ENCODE measurements around the gene NRTN. TPM values are rescaled to one million over a fixed set of nuclear protein-coding genes. Genes with fewer than 3 reads are reported as not detected.

The NRTN gene
- total and polyA plus RNA-seq, 2 experiments from 2014 or later = 4.0 to 5.5 TPM

DNA sequence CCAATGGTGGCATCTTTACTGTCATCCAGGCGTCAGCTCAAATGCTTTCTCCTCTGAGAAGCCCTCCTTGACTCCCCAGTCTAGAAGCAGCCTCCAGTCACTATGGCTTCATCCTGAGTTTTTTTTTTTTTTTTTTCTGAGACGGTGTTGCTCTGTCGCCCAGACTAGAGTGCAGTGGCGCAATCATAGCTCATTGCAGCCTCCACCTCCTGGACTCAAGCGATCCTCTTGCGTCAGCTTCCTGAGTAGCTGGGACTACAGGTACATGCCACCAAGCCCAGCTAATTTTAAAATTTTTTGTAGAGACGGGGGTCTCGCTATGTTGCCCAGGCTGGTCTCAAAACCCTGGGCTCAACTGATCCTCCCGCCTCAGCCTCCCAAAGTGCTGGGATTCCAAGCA, 4.2 kb downstream of the NRTN start (continued):
- TF ChIP-seq, protein P1, sequence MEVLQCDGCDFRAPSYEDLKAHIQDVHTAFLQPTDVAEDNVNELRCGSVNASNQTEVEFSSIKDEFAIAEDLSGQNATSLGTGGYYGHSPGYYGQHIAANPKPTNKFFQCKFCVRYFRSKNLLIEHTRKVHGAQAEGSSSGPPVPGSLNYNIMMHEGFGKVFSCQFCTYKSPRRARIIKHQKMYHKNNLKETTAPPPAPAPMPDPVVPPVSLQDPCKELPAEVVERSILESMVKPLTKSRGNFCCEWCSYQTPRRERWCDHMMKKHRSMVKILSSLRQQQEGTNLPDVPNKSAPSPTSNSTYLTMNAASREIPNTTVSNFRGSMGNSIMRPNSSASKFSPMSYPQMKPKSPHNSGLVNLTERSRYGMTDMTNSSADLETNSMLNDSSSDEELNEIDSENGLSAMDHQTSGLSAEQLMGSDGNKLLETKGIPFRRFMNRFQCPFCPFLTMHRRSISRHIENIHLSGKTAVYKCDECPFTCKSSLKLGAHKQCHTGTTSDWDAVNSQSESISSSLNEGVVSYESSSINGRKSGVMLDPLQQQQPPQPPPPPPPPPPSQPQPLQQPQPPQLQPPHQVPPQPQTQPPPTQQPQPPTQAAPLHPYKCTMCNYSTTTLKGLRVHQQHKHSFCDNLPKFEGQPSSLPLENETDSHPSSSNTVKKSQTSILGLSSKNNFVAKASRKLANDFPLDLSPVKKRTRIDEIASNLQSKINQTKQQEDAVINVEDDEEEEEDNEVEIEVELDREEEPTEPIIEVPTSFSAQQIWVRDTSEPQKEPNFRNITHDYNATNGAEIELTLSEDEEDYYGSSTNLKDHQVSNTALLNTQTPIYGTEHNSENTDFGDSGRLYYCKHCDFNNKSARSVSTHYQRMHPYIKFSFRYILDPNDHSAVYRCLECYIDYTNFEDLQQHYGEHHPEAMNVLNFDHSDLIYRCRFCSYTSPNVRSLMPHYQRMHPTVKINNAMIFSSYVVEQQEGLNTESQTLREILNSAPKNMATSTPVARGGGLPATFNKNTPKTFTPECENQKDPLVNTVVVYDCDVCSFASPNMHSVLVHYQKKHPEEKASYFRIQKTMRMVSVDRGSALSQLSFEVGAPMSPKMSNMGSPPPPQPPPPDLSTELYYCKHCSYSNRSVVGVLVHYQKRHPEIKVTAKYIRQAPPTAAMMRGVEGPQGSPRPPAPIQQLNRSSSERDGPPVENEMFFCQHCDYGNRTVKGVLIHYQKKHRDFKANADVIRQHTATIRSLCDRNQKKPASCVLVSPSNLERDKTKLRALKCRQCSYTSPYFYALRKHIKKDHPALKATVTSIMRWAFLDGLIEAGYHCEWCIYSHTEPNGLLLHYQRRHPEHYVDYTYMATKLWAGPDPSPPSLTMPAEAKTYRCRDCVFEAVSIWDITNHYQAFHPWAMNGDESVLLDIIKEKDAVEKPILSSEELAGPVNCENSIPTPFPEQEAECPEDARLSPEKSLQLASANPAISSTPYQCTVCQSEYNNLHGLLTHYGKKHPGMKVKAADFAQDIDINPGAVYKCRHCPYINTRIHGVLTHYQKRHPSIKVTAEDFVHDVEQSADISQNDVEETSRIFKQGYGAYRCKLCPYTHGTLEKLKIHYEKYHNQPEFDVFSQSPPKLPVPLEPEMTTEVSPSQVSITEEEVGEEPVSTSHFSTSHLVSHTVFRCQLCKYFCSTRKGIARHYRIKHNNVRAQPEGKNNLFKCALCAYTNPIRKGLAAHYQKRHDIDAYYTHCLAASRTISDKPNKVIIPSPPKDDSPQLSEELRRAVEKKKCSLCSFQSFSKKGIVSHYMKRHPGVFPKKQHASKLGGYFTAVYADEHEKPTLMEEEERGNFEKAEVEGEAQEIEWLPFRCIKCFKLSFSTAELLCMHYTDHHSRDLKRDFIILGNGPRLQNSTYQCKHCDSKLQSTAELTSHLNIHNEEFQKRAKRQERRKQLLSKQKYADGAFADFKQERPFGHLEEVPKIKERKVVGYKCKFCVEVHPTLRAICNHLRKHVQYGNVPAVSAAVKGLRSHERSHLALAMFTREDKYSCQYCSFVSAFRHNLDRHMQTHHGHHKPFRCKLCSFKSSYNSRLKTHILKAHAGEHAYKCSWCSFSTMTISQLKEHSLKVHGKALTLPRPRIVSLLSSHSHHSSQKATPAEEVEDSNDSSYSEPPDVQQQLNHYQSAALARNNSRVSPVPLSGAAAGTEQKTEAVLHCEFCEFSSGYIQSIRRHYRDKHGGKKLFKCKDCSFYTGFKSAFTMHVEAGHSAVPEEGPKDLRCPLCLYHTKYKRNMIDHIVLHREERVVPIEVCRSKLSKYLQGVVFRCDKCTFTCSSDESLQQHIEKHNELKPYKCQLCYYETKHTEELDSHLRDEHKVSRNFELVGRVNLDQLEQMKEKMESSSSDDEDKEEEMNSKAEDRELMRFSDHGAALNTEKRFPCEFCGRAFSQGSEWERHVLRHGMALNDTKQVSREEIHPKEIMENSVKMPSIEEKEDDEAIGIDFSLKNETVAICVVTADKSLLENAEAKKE (CRISPR knock-in tag; IDR thresholded peaks at IDR 0.05) = no peak
- TF ChIP-seq NANOG (IDR thresholded peaks at IDR 0.05; ENCODE audit: borderline replicate concordance) (no peak), JUNB (IDR thresholded peaks at IDR 0.05; ENCODE audit: unreplicated experiment) (no peak), EZH2 (IDR thresholded peaks at IDR 0.05; ENCODE audit: low read depth, unreplicated experiment) (no peak)

DNA sequence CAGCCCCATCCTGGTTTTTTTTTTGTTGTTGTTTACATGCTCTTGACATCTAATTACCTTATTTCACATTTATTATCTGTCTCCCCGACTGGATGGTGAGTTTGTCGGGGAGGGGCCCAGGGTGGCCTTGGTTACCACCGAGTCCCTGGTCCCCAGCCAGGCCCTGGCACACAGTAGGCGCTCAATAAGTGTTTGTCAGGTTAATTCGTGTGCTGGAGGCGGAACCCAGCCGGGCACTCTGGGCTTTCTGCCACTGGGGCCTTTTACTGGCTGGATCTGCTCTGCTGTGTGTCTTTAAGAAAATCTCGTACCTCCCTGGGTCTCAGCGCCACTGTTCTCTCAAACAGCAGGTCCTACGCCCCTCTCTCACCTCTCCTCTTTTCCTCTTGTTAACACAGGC, 4.6 kb downstream of the NRTN start:
- Histone ChIP-seq H3K4me2 (no peak overlapping the region), H2AFZ (no peak overlapping the region), H3K4me1 (ENCODE audit: insufficient read depth) (peaks cover 6% of the 10 kb centered on the region; the same call in 1 of the 2 replicates), H3F3A (replicated peaks; ENCODE audit: low read depth) (no peaks in the 10 kb centered on the region), H3K36me3 (ENCODE audit: insufficient read depth) (no peaks in the 10 kb centered on the region), H4K20me1 (replicated peaks; ENCODE audit: insufficient read depth) (no peaks in the 10 kb centered on the region; the same call in 1 of the 2 replicates), H3K9me2 (ENCODE audit: insufficient read depth) (no peaks in the 10 kb centered on the region), H3K27ac (ENCODE audit: low read depth) (no peak overlapping the region), H3K4me3 (no peak overlapping the region), H3K27me3 (ENCODE audit: insufficient read depth) (peaks cover 5% of the 10 kb centered on the region; the same call in 1 of the 2 replicates), H3K79me2 (replicated peaks; ENCODE audit: insufficient read depth) (no peaks in the 10 kb centered on the region)
- H3K4me3 Mint-ChIP-seq = no peak overlapping the region; the same call in 2 of the 3 replicates
- H3K9me3 Mint-ChIP-seq = no peaks in the 10 kb centered on the region
- ATAC-seq (no peak), DNase-seq (ENCODE audit: low spot score) (no peak)
- H3K36me3 Mint-ChIP-seq (ENCODE audit: low read depth) = no peaks in the 10 kb centered on the region; the same call in 2 of the 3 replicates
- H3K27ac Mint-ChIP-seq = no peak overlapping the region
- peaks cover 13% of the 10 kb centered on the region for H3K4me1 Mint-ChIP-seq
- H3K27me3 Mint-ChIP-seq (ENCODE audit: insufficient read depth, low read depth, poor library complexity) = peaks cover 24% of the 10 kb centered on the region
- no peak for TF ChIP-seq EZH2 (IDR thresholded peaks at IDR 0.05; ENCODE audit: low read depth, unreplicated experiment)
- TF ChIP-seq, protein P2, sequence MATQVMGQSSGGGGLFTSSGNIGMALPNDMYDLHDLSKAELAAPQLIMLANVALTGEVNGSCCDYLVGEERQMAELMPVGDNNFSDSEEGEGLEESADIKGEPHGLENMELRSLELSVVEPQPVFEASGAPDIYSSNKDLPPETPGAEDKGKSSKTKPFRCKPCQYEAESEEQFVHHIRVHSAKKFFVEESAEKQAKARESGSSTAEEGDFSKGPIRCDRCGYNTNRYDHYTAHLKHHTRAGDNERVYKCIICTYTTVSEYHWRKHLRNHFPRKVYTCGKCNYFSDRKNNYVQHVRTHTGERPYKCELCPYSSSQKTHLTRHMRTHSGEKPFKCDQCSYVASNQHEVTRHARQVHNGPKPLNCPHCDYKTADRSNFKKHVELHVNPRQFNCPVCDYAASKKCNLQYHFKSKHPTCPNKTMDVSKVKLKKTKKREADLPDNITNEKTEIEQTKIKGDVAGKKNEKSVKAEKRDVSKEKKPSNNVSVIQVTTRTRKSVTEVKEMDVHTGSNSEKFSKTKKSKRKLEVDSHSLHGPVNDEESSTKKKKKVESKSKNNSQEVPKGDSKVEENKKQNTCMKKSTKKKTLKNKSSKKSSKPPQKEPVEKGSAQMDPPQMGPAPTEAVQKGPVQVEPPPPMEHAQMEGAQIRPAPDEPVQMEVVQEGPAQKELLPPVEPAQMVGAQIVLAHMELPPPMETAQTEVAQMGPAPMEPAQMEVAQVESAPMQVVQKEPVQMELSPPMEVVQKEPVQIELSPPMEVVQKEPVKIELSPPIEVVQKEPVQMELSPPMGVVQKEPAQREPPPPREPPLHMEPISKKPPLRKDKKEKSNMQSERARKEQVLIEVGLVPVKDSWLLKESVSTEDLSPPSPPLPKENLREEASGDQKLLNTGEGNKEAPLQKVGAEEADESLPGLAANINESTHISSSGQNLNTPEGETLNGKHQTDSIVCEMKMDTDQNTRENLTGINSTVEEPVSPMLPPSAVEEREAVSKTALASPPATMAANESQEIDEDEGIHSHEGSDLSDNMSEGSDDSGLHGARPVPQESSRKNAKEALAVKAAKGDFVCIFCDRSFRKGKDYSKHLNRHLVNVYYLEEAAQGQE (IDR thresholded peaks at IDR 0.05; ENCODE audit: unreplicated experiment) = no peak
- no peak for TF ChIP-seq CTCF (conservative IDR thresholded peaks at IDR 0.05; ENCODE audit: low read depth in 2 of 2)
- TF ChIP-seq ZNF114 (CRISPR knock-in tag; IDR thresholded peaks at IDR 0.05) = no peak
- TF ChIP-seq ZNF331 (CRISPR knock-in tag; IDR thresholded peaks at IDR 0.05; ENCODE audit: low read depth) = no peak
- TF ChIP-seq CREB1 (CRISPR knock-in tag; IDR thresholded peaks at IDR 0.05; ENCODE audit: low read depth) = no peak
- TF ChIP-seq, protein P3, sequence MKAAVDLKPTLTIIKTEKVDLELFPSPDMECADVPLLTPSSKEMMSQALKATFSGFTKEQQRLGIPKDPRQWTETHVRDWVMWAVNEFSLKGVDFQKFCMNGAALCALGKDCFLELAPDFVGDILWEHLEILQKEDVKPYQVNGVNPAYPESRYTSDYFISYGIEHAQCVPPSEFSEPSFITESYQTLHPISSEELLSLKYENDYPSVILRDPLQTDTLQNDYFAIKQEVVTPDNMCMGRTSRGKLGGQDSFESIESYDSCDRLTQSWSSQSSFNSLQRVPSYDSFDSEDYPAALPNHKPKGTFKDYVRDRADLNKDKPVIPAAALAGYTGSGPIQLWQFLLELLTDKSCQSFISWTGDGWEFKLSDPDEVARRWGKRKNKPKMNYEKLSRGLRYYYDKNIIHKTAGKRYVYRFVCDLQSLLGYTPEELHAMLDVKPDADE (IDR thresholded peaks at IDR 0.05) = no peak
- TF ChIP-seq JUNB (IDR thresholded peaks at IDR 0.05; ENCODE audit: unreplicated experiment) = no peak
